Activated CD8-positive, alpha-beta T cell treated with anti-CD3 and anti-CD28 coated beads, Interleukin-2, amount 10 ng/mL, durations not matched to agents 7 days and 5 days (primary cell): ENCODE measurements around the gene ABCG1. TPM values are rescaled to one million over a fixed set of nuclear protein-coding genes. Genes with fewer than 3 reads are reported as not detected.

Experiments
- ATAC-seq: fragments of 150-1000 bp; cut with Tn5 transposase; one replicate; pipeline ENCODE4 v1.10.0; 2021; ENCODE audit warnings: moderate library complexity
- CTCF ChIA-PET: fragments of 350-600 bp; sonication (Branson Sonifier 250); formaldehyde crosslinking; loops from one replicate; lab custom pipeline; 2021; ENCODE audit warnings: antibody characterized with exemption; lab: Charles Lee
- POLR2A ChIA-PET: fragments of 350-600 bp; sonication (Branson Sonifier 250); formaldehyde crosslinking; loops from one replicate; lab custom pipeline; 2021; ENCODE audit warnings: antibody characterized with exemption; lab: Charles Lee
- DNase-seq: peaks from one replicate; pipeline ENCODE4 v3.0.0-alpha.2; 2020
- H3K27ac Mint-ChIP-seq: one replicate; pipeline ENCODE4 v1.8.0; 2021; ENCODE audit warnings: mild to moderate bottlenecking, mixed read lengths
- H3K27me3 Mint-ChIP-seq: one replicate; pipeline ENCODE4 v1.8.0; 2021; ENCODE audit warnings: low read depth, mixed read lengths
- H3K36me3 Mint-ChIP-seq: one replicate; pipeline ENCODE4 v1.8.0; 2021; ENCODE audit warnings: low read depth, mixed read lengths
- H3K4me1 Mint-ChIP-seq: one replicate; pipeline ENCODE4 v1.8.0; 2021; ENCODE audit warnings: low read depth, mixed read lengths
- H3K4me3 Mint-ChIP-seq: one replicate; pipeline ENCODE4 v1.8.0; 2021; ENCODE audit warnings: mild to moderate bottlenecking, mixed read lengths
- H3K9me3 Mint-ChIP-seq: one replicate; pipeline ENCODE4 v1.8.0; 2022; ENCODE audit warnings: mixed read lengths; ENCODE audit not compliant: insufficient read depth
- total RNA-seq, 2 experiments: library from RNA; stranded (reverse); gene quantifications; one replicate each; pipeline ENCODE4 v1.2.3, GENCODE V29; 2021

ABCG1 gene
- total RNA-seq, 2 experiments from 2014 or later: 6.7 to 8.0 TPM

GRCh38 chr21:42293649-42294272 is 74.8 kb downstream of the ABCG1 start:
- Mint-ChIP-seq H3K9me3 (no peaks in the 10 kb centered on the region), H3K27me3 (no peaks in the 10 kb centered on the region), H3K4me1 (peaks cover 6% of the 10 kb centered on the region), H3K4me3 (no peak overlapping the region), H3K27ac (no peak overlapping the region), H3K36me3 (peaks cover 5% of the 10 kb centered on the region)
- ATAC-seq: no peak
- ChIA-PET POLR2A (no interaction called here), CTCF (no interaction called here)
- no peak for DNase-seq

DNA sequence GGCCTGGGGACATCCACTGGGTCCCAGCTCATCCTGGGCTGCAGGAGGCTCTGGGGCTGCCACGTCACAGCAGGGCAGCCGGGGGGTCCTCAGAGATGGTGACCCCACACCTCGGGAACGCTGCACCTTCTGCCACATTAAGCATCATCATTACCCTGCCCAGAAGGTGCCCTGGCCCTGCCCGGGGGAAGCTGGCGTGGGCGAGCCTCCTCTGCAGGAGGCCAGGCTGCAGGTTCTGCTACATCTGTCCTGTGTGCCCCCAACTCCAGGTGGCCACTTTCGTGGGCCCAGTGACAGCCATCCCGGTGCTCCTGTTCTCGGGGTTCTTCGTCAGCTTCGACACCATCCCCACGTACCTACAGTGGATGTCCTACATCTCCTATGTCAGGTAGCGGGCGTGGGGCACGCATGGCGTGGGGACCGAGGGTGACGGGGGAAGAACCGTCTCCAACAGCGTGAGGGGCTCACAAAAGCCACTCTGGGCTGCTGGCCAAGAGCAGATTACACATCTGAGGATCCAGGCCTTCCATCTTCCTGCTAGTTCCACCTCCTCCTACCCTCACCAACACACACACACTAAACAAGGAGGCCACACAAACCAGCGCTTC is 75.4 kb downstream of the ABCG1 start:
- H3K36me3 Mint-ChIP-seq: no peaks in the 10 kb centered on the region
- H3K27ac Mint-ChIP-seq: no peak overlapping the region
- H3K4me3 Mint-ChIP-seq: no peak overlapping the region
- H3K4me1 Mint-ChIP-seq: peaks cover 12% of the 10 kb centered on the region
- H3K27me3 Mint-ChIP-seq: no peaks in the 10 kb centered on the region
- CTCF ChIA-PET: no interaction called here
- no peak for ATAC-seq
- no peaks in the 10 kb centered on the region for H3K9me3 Mint-ChIP-seq
- POLR2A ChIA-PET: no interaction called here
- DNase-seq: no peak

DNA sequence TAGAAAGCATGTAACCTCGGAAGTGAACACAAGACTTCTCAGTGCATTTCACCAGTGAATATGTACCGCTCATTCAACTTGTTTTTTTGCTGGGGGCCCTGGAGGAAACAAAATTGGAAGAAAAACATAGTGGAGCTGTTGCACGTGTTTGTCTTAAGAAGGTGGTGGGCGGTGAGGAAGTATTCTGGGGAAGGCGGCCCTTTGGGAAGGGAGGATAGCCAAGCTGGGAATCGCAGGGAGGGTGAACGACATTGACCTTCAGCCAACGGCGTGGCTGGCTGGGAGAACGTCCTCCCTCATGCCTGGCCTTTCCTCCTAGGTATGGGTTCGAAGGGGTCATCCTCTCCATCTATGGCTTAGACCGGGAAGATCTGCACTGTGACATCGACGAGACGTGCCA is 76.9 kb downstream of the ABCG1 start:
- peaks cover 22% of the 10 kb centered on the region for H3K4me1 Mint-ChIP-seq
- ChIA-PET CTCF (interaction anchor here (0.9 to 1.9 kb wide), 3 partner anchors 15 to 51 kb away, joined by 3 to 5 read pairs (median 3); no protein-coding TSS in a partner anchor), POLR2A (no interaction called here)
- DNase-seq (no peak), ATAC-seq (no peak)
- no peaks in the 10 kb centered on the region for H3K36me3 Mint-ChIP-seq
- no peaks in the 10 kb centered on the region for H3K27me3 Mint-ChIP-seq
- H3K27ac Mint-ChIP-seq: no peak overlapping the region
- H3K4me3 Mint-ChIP-seq: no peak overlapping the region
- H3K9me3 Mint-ChIP-seq: no peaks in the 10 kb centered on the region

DNA sequence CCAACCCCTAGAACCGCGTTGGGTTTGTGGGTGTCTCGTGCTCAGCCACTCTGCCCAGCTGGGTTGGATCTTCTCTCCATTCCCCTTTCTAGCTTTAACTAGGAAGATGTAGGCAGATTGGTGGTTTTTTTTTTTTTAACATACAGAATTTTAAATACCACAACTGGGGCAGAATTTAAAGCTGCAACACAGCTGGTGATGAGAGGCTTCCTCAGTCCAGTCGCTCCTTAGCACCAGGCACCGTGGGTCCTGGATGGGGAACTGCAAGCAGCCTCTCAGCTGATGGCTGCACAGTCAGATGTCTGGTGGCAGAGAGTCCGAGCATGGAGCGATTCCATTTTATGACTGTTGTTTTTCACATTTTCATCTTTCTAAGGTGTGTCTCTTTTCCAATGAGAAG is 77.6 kb downstream of the ABCG1 start:
- H3K27me3 Mint-ChIP-seq: no peaks in the 10 kb centered on the region
- no peaks in the 10 kb centered on the region for H3K9me3 Mint-ChIP-seq
- ChIA-PET POLR2A (no interaction called here), CTCF (interaction anchor here (1.2 to 2.0 kb wide), 3 partner anchors 13 to 17 kb away, joined by 3 to 7 read pairs (median 5); no protein-coding TSS in a partner anchor)
- ATAC-seq (no peak), DNase-seq (no peak)
- peaks cover 22% of the 10 kb centered on the region for H3K4me1 Mint-ChIP-seq
- no peak overlapping the region for H3K27ac Mint-ChIP-seq
- no peaks in the 10 kb centered on the region for H3K36me3 Mint-ChIP-seq
- H3K4me3 Mint-ChIP-seq: no peak overlapping the region

- peaks cover 22% of the 10 kb centered on the region for H3K4me1 Mint-ChIP-seq
- POLR2A ChIA-PET: no interaction called here
- CTCF ChIA-PET: interaction anchor here (0.9 to 2.0 kb wide), 3 partner anchors 12 to 107 kb away, joined by 3 to 7 read pairs (median 5); no protein-coding TSS in a partner anchor
- H3K9me3 Mint-ChIP-seq: no peaks in the 10 kb centered on the region
- H3K4me3 Mint-ChIP-seq: no peak overlapping the region
- ATAC-seq: no peak
- H3K27ac Mint-ChIP-seq: no peak overlapping the region
- no peaks in the 10 kb centered on the region for H3K36me3 Mint-ChIP-seq
- no peaks in the 10 kb centered on the region for H3K27me3 Mint-ChIP-seq
- no peak for DNase-seq
Observed at GRCh38 chr21:42297377-42297776, 78.4 kb downstream of the ABCG1 start.

DNA sequence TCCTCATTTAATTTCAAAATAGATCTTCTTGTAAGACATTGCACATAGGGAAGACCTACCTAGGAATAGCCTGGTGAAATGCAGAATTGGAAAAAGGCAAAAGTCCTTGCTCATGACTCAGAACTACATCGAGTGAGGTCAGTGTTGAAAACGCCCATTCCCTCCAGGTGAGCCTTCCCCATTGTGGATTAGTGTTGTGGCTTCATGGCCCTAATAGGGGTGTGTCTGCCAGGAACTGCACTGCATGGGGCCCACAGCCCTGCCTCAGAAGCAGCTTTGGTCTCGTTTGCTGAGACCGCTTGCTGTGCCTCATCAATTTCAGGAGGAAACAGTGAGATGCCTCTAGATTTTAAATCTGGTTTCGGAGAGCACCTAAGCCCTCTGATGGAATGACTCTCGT is 79.3 kb downstream of the ABCG1 start:
- Mint-ChIP-seq H3K27me3 (no peaks in the 10 kb centered on the region), H3K4me3 (no peak overlapping the region), H3K4me1 (peaks cover 22% of the 10 kb centered on the region), H3K36me3 (no peaks in the 10 kb centered on the region), H3K27ac (no peak overlapping the region), H3K9me3 (no peaks in the 10 kb centered on the region)
- DNase-seq (no peak), ATAC-seq (no peak)
- ChIA-PET POLR2A (no interaction called here), CTCF (interaction anchor here (1.4 to 2.0 kb wide), 2 partner anchors 11 to 39 kb away, joined by 5 to 7 read pairs; no protein-coding TSS in a partner anchor)

DNA sequence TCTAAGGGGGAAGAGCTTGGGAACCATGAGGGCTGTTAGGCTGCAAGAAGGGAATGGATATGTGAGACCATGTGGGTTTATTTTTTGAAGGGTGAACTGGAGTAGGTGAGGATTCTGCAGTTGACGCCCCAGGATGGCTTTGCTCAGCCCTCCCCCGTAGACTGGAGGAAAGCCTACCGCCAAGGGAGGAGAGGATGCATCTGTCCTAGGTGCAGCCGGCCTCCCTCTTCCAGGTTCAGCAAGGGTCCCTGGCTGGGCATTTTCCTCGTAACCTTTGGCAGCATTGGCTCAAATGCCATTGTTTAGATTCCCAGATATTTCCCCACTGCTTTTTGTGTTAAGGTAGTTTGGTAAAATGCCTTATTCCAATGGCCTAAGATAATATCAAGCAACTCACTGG is 79.7 kb downstream of the ABCG1 start:
- POLR2A ChIA-PET: no interaction called here
- H3K4me1 Mint-ChIP-seq: peaks cover 22% of the 10 kb centered on the region
- H3K9me3 Mint-ChIP-seq: no peaks in the 10 kb centered on the region
- H3K27ac Mint-ChIP-seq: no peak overlapping the region
- CTCF ChIA-PET: interaction anchor here (1.1 to 2.3 kb wide), 4 partner anchors 11 to 134 kb away, joined by 3 to 12 read pairs (median 6); no protein-coding TSS in a partner anchor
- ATAC-seq (no peak), DNase-seq (no peak)
- H3K36me3 Mint-ChIP-seq: no peaks in the 10 kb centered on the region
- H3K4me3 Mint-ChIP-seq: no peak overlapping the region
- H3K27me3 Mint-ChIP-seq: no peaks in the 10 kb centered on the region

DNA sequence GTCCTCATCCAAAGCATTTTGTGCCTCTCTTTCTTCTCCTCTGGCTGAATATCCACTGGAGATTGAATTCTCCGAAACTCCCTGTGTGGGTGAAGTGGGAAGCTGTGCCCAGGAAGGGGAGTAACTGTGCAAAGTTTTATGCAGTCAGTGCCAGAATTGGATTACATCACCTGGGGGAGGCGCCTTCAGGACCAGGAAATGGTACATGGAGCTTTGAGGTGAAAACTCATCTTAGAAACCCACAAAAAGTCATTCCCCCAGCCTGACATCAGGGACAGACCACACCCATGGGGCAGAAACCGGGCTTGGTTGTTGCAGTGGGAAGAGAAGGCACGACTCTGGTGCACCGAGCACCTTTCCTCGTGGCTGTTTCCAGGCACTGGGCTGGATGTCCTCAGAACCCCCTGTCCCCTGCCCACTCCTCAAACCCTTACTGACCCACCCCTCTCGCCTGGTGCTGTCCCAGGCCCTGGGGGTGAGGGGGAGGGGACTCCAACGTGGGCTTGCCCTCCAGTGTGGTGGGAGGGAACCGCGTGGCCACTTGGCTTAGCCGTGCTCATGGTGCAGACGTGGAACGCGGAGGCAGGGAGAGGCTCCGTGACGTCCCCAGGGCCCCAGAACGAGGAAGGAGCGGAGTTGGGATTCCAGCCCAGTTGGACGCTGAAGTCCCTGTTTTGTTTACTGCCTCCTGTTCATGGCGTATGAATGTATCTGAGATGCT is 80.5 kb downstream of the ABCG1 start:
- Mint-ChIP-seq H3K4me3 (no peak overlapping the region), H3K4me1 (peaks cover 22% of the 10 kb centered on the region), H3K27me3 (no peaks in the 10 kb centered on the region), H3K36me3 (no peaks in the 10 kb centered on the region), H3K9me3 (no peaks in the 10 kb centered on the region), H3K27ac (peak overlapping the region; percentile 18)
- POLR2A ChIA-PET: no interaction called here
- CTCF ChIA-PET: interaction anchor here (1.1 to 2.3 kb wide), 3 partner anchors 11 to 135 kb away, joined by 3 to 12 read pairs (median 5); no protein-coding TSS in a partner anchor
- ATAC-seq: peak; percentile 81
- DNase-seq: peak; percentile 67

- no peak overlapping the region for H3K4me3 Mint-ChIP-seq
- H3K27ac Mint-ChIP-seq: no peak overlapping the region
- ChIA-PET CTCF (interaction anchor here (2.3 kb wide), 1 partner anchor 10 kb away, joined by 12 read pairs; no protein-coding TSS in a partner anchor), POLR2A (no interaction called here)
- H3K4me1 Mint-ChIP-seq: peaks cover 22% of the 10 kb centered on the region
- H3K27me3 Mint-ChIP-seq: no peaks in the 10 kb centered on the region
- no peaks in the 10 kb centered on the region for H3K36me3 Mint-ChIP-seq
- H3K9me3 Mint-ChIP-seq: no peaks in the 10 kb centered on the region
- DNase-seq: no peak
- no peak for ATAC-seq
Observed at GRCh38 chr21:42300045-42300583, 81.2 kb downstream of the ABCG1 start.

DNA sequence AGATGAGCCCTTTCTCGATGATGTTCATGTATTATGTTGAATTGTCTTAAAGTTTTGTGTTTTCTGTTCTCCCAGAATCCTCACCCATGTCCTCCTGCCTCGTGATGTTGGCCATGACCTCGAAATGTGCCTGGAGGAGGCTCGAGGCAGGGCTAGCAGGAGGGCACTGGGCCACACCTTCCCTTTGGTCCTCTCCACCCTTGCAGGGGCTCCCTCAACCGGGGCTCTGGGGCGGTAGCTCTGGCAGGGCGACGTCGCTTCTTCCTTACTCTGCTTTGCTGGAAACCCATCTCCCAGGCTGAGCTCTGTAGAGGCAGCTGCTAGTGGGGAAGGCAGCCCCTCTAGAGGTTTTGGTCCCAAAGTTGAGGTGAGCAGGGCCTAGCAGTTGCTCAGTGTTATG is 82.0 kb downstream of the ABCG1 start:
- no peaks in the 10 kb centered on the region for H3K27me3 Mint-ChIP-seq
- no peaks in the 10 kb centered on the region for H3K9me3 Mint-ChIP-seq
- no peak for DNase-seq
- no peak overlapping the region for H3K27ac Mint-ChIP-seq
- H3K36me3 Mint-ChIP-seq: no peaks in the 10 kb centered on the region
- H3K4me3 Mint-ChIP-seq: no peak overlapping the region
- H3K4me1 Mint-ChIP-seq: peaks cover 22% of the 10 kb centered on the region
- POLR2A ChIA-PET: no interaction called here
- CTCF ChIA-PET: interaction anchor here (2.3 kb wide), 1 partner anchor 9 kb away, joined by 12 read pairs; no protein-coding TSS in a partner anchor
- no peak for ATAC-seq

- Mint-ChIP-seq H3K36me3 (no peaks in the 10 kb centered on the region), H3K4me3 (no peak overlapping the region), H3K9me3 (no peaks in the 10 kb centered on the region), H3K27ac (no peak overlapping the region), H3K27me3 (no peaks in the 10 kb centered on the region), H3K4me1 (peaks cover 23% of the 10 kb centered on the region)
- POLR2A ChIA-PET: interaction anchor here (0.6 kb wide), 1 partner anchor 424 kb away, joined by 3 read pairs; no protein-coding TSS in a partner anchor
- CTCF ChIA-PET: interaction anchor here (0.9 kb wide), 1 partner anchor 161 kb away, joined by 3 read pairs; no protein-coding TSS in a partner anchor
- ATAC-seq: no peak
- DNase-seq: no peak
Observed at GRCh38 chr21:42301371-42302075, 82.6 kb downstream of the ABCG1 start.
